H1 (cell line): Measurements from ENCODE around the gene SLC6A6.

Experiments
- NRF1 ChIP-seq: IDR thresholded peaks from 2 replicates; pipeline ENCODE4 v1.6.1; 2011; ENCODE audit warnings: mild to moderate bottlenecking, low read depth, low read length, improper control_type of control experiment
- POLR2AphosphoS5 ChIP-seq: IDR thresholded peaks from 2 replicates; pipeline ENCODE4 v1.6.1; 2011; ENCODE audit warnings: low read depth, low read length
- RXRA ChIP-seq: IDR thresholded peaks from 2 replicates; pipeline ENCODE4 v1.6.1; 2011; ENCODE audit warnings: low read depth, mild to moderate bottlenecking, low read length, moderate library complexity; ENCODE audit not compliant: insufficient read depth
- TF ChIP-seq, protein P1 (sequence below): IDR thresholded peaks from 2 replicates; pipeline ENCODE4 v1.6.1; 2012; ENCODE audit warnings: inconsistent platforms

- TF ChIP-seq POLR2AphosphoS5 (no peak), NRF1 (no peak), RXRA (no peak)
- TF ChIP-seq, protein P1, sequence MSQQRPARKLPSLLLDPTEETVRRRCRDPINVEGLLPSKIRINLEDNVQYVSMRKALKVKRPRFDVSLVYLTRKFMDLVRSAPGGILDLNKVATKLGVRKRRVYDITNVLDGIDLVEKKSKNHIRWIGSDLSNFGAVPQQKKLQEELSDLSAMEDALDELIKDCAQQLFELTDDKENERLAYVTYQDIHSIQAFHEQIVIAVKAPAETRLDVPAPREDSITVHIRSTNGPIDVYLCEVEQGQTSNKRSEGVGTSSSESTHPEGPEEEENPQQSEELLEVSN, result no peak
Measured at GRCh38 chr3:14451844-14452739, 49.7 kb downstream of the SLC6A6 start.
